ENCODE results near the gene LVRN.

LVRN gene

DNA sequence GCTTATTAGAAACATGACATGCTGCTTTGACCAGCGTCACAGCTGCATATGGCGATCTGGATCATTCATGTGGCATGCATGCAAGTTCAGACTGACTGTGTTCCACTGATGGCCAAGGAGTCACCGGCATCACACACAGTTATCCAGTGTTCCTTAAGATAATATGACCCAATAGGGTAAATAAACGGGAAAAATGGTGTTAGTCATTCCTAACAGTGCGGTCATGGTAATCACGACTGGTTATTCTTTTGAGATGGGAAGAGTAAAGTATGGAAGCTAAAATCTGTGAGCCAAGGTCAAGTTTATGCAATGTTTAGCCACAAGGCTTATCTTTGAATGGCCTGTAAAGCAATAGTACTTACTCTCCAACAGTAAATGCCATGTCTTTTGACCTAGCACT, 29.3 kb upstream of the LVRN start:
- Histone ChIP-seq H3K36me3 (replicated peaks) (no peaks in the 10 kb centered on the region), H3K4me3 (ENCODE audit: low read depth, low read length) (no peak overlapping the region), H3K27me3 (replicated peaks) (no peaks in the 10 kb centered on the region), H3K27ac (no peak overlapping the region)
- DNase-seq = peak; percentile 13
- TF ChIP-seq, protein P1, sequence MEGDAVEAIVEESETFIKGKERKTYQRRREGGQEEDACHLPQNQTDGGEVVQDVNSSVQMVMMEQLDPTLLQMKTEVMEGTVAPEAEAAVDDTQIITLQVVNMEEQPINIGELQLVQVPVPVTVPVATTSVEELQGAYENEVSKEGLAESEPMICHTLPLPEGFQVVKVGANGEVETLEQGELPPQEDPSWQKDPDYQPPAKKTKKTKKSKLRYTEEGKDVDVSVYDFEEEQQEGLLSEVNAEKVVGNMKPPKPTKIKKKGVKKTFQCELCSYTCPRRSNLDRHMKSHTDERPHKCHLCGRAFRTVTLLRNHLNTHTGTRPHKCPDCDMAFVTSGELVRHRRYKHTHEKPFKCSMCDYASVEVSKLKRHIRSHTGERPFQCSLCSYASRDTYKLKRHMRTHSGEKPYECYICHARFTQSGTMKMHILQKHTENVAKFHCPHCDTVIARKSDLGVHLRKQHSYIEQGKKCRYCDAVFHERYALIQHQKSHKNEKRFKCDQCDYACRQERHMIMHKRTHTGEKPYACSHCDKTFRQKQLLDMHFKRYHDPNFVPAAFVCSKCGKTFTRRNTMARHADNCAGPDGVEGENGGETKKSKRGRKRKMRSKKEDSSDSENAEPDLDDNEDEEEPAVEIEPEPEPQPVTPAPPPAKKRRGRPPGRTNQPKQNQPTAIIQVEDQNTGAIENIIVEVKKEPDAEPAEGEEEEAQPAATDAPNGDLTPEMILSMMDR (IDR thresholded peaks at IDR 0.05; ENCODE audit: low read depth, low read length, missing control alignments) = no peak
- in situ Hi-C loops (cut with HindIII; ENCODE audit: low pct_ligation_motif_present, low sequenced_read_pairs) = no loop called here

DNA sequence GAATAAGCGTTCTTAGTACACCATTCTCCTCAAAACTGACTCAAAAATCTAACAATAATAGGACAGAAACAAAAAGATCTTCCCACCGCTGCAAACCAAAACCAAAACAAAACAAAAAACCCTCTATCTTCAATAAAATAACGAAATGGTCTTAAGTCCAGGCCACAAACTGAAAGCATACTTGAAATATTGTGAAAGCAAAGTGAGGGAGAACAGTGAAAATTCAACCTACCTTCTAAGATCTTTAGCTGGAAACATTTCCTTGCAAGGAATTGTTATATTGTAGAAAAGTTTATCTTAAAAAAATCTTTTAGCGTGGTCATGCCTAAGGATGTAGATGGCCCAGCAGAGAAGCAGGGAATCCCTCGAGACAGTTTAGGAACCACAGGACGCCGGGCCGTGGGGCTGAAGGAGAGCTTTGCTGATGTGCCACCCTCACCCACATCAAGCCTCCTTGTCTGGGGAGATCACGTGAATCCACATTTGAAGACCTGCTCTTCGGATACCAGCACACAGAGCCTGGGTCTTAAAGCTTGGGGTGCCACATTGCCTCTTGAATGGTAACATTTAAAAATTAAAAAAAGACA, 27.8 kb upstream of the LVRN start:
- in situ Hi-C loops (cut with HindIII; ENCODE audit: low pct_ligation_motif_present, low sequenced_read_pairs) = no loop called here
- TF ChIP-seq, protein P1 (IDR thresholded peaks at IDR 0.05; ENCODE audit: low read depth, low read length, missing control alignments) = no peak
- no peak overlapping the region for H3K27ac ChIP-seq
- no peaks in the 10 kb centered on the region for H3K27me3 ChIP-seq (replicated peaks)
- no peak overlapping the region for H3K4me3 ChIP-seq (ENCODE audit: low read depth, low read length)
- no peaks in the 10 kb centered on the region for H3K36me3 ChIP-seq (replicated peaks)
- DNase-seq = no peak

DNA sequence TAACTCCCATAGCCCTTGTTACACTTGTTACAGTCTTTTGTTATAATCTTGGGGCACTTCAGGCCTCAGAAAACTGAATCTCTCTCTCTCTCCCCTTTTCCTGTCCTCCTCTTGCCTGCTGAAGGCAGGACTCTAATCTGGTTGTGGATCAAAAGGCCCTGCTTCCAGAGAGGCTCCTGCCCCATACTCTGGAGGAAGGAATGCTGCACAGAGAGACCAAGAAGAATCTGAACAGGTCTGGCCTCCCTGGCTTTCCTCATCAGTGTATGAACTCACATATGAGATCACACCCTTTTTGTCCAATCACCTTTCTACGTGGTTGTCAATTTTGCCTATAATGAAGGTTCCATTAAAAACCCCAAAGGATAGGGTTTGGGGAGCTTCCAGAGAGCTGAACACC, 26.2 kb upstream of the LVRN start:
- TF ChIP-seq, protein P1 (IDR thresholded peaks at IDR 0.05; ENCODE audit: low read depth, low read length, missing control alignments) = no peak
- H3K36me3 ChIP-seq (replicated peaks) = no peaks in the 10 kb centered on the region
- no peaks in the 10 kb centered on the region for H3K27me3 ChIP-seq (replicated peaks)
- no peak overlapping the region for H3K27ac ChIP-seq
- in situ Hi-C loops (cut with HindIII; ENCODE audit: low pct_ligation_motif_present, low sequenced_read_pairs) = no loop called here
- DNase-seq = no peak
- no peak overlapping the region for H3K4me3 ChIP-seq (ENCODE audit: low read depth, low read length)

DNA sequence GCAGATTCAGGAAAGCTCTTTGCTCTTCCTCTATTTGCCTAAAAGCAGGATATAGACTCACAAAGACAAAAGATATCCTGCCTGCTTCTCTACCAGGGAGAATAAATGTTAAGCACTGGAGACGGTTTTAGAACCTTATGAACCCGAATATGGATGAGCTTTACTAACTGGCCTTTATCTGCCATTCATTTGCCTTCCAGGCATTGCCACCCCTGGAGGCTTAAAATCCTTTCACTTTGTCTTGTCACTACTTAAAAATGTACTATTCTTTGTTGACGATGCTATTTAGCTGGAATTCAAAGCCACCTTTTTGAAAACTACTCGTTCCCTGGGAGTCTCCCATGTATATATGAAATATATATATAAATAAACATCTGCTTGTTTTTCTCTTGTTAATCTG, 23.2 kb upstream of the LVRN start:
- Histone ChIP-seq H3K36me3 (replicated peaks) (no peaks in the 10 kb centered on the region), H3K27ac (no peak overlapping the region), H3K27me3 (replicated peaks) (no peaks in the 10 kb centered on the region), H3K4me3 (ENCODE audit: low read depth, low read length) (no peak overlapping the region)
- in situ Hi-C loops (cut with HindIII; ENCODE audit: low pct_ligation_motif_present, low sequenced_read_pairs) = no loop called here
- no peak for DNase-seq
- TF ChIP-seq, protein P1 (IDR thresholded peaks at IDR 0.05; ENCODE audit: low read depth, low read length, missing control alignments) = no peak

DNA sequence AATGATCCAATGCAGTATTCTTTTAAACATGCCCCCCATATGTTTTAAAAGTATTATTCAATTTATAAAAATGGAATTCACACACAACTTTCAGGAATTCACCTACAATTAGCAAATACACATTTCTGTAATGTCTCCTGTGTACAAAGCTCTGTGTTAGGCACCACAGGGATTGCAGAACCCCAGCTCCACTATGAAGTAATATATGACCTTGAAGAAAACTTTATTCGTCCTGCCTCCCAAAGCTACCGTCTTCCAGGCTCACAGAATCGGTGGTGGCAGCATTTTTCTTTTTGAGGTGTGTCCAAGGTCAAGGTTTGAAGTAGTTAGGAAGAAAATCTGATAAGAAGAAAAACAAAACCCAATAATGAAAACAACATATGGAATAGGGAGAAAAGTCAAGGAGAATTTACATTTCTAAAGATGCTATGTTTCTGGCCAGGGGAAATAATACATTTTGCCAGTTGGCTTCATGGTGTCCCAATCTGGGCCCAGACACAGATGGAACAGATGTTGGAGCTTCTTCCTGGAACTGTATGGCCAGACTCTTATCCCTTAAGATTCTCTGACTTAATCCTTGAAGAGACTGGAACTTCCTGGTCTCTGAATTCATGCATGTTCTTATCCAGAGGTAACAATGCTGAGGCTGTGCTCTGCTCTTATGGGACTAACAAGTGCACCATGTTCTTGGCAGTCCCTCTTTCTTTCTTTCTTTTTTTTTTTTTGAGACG, 22.0 kb upstream of the LVRN start:
- Histone ChIP-seq H3K36me3 (replicated peaks) (no peaks in the 10 kb centered on the region), H3K27ac (peak overlapping the region; percentile 96), H3K27me3 (replicated peaks) (no peaks in the 10 kb centered on the region), H3K4me3 (ENCODE audit: low read depth, low read length) (no peak overlapping the region)
- no peak for DNase-seq
- TF ChIP-seq, protein P1 (IDR thresholded peaks at IDR 0.05; ENCODE audit: low read depth, low read length, missing control alignments) = no peak
- in situ Hi-C loops (cut with HindIII; ENCODE audit: low pct_ligation_motif_present, low sequenced_read_pairs) = no loop called here

Data from brain microvascular endothelial cell (primary cell).